ENCODE results near the gene OSBPL8. TPM values are rescaled to one million over a fixed set of nuclear protein-coding genes. Genes with fewer than 3 reads are reported as not detected.

OSBPL8 gene
- 10 to 100 TPM; 72.7 to 87.3 TPM for total RNA-seq
- long read RNA-seq, donor 1, partial matches to known transcripts = 3 of 12 reads
- long read RNA-seq, donor 1, other reads (novel, unspliced or antisense) = 6 of 12 reads
- long read RNA-seq, donor 2, partial matches to known transcripts = 17 of 18 reads
- long read RNA-seq, donor 2, other reads (novel, unspliced or antisense) = 1 of 18 reads

GRCh38 chr12:76559400-76560085 lies at the start of gene OSBPL8:
Gene OSBPL8, minus strand, starts transcription at chr12:76559771. Its CDS starts 72,220 bp downstream, at chr12:76487551.
- peak; percentile 98 for DNase-seq (ENCODE audit: low spot score)
- intact Hi-C loops (cut with DNase I) = loop anchor here in 1 of 2 donors (5.0 kb wide), 1 partner anchor 212 kb away; the partner anchor contains the start of gene BBS10

- no peak for DNase-seq (ENCODE audit: low spot score)
These were observed 48.5 kb upstream of the OSBPL8 start for GRCh38 chr12:76608070-76608469.

GRCh38 chr12:76595056-76595455 lies 35.5 kb upstream of the OSBPL8 start:
- intact Hi-C loops (cut with DNase I) = no loop called here
- DNase-seq (ENCODE audit: low spot score) = no peak

More at GRCh38 chr12:76608070-76608469, 48.5 kb upstream of the OSBPL8 start:
- intact Hi-C loops (cut with DNase I) = no loop called here

GRCh38 chr12:76591476-76591875 lies 31.9 kb upstream of the OSBPL8 start:
- no peak for DNase-seq (ENCODE audit: low spot score)
- intact Hi-C loops (cut with DNase I) = no loop called here

GRCh38 chr12:76590131-76590530 lies 30.6 kb upstream of the OSBPL8 start:
- no peak for DNase-seq (ENCODE audit: low spot score)
- intact Hi-C loops (cut with DNase I) = no loop called here

GRCh38 chr12:76588881-76589565 lies 29.5 kb upstream of the OSBPL8 start:
- DNase-seq (ENCODE audit: low spot score) = no peak
- intact Hi-C loops (cut with DNase I) = no loop called here

GRCh38 chr12:76587428-76588178 lies 28.0 kb upstream of the OSBPL8 start:
- intact Hi-C loops (cut with DNase I) = no loop called here
- DNase-seq (ENCODE audit: low spot score) = no peak

- DNase-seq (ENCODE audit: low spot score) = no peak
- intact Hi-C loops (cut with DNase I) = no loop called here
These were observed 27.3 kb upstream of the OSBPL8 start for GRCh38 chr12:76586764-76587395.

GRCh38 chr12:76583301-76583700 lies 23.7 kb upstream of the OSBPL8 start:
- no peak for DNase-seq (ENCODE audit: low spot score)
- intact Hi-C loops (cut with DNase I) = no loop called here

GRCh38 chr12:76573840-76574373 lies 14.3 kb upstream of the OSBPL8 start:
- intact Hi-C loops (cut with DNase I) = no loop called here

GRCh38 chr12:76571256-76571655 lies 11.7 kb upstream of the OSBPL8 start:
- intact Hi-C loops (cut with DNase I) = no loop called here
- no peak for DNase-seq (ENCODE audit: low spot score)

More at GRCh38 chr12:76573840-76574373, 14.3 kb upstream of the OSBPL8 start:
- no peak for DNase-seq (ENCODE audit: low spot score)

- DNase-seq (ENCODE audit: low spot score) = no peak
- intact Hi-C loops (cut with DNase I) = no loop called here
These were observed 10.4 kb upstream of the OSBPL8 start for GRCh38 chr12:76569685-76570604.

- intact Hi-C loops (cut with DNase I) = no loop called here
- DNase-seq (ENCODE audit: low spot score) = no peak
These were observed 9.4 kb upstream of the OSBPL8 start for GRCh38 chr12:76568888-76569551.

- intact Hi-C loops (cut with DNase I) = no loop called here
- DNase-seq (ENCODE audit: low spot score) = no peak
These were observed 8.6 kb upstream of the OSBPL8 start for GRCh38 chr12:76568130-76568529.

GRCh38 chr12:76563061-76563460 lies 3.5 kb upstream of the OSBPL8 start:
- no peak for DNase-seq (ENCODE audit: low spot score)
- intact Hi-C loops (cut with DNase I) = no loop called here

- intact Hi-C loops (cut with DNase I) = no loop called here
- no peak for DNase-seq (ENCODE audit: low spot score)
These were observed 2.6 kb upstream of the OSBPL8 start for GRCh38 chr12:76562130-76562529.

GRCh38 chr12:76560086-76560491 lies 518 bp upstream of the OSBPL8 start:
- no peak for DNase-seq (ENCODE audit: low spot score)
- intact Hi-C loops (cut with DNase I) = no loop called here

Measured in posterior vena cava (tissue), 2 donors.